ENCODE measurements around the gene CBFA2T3.

CBFA2T3 gene

DNA sequence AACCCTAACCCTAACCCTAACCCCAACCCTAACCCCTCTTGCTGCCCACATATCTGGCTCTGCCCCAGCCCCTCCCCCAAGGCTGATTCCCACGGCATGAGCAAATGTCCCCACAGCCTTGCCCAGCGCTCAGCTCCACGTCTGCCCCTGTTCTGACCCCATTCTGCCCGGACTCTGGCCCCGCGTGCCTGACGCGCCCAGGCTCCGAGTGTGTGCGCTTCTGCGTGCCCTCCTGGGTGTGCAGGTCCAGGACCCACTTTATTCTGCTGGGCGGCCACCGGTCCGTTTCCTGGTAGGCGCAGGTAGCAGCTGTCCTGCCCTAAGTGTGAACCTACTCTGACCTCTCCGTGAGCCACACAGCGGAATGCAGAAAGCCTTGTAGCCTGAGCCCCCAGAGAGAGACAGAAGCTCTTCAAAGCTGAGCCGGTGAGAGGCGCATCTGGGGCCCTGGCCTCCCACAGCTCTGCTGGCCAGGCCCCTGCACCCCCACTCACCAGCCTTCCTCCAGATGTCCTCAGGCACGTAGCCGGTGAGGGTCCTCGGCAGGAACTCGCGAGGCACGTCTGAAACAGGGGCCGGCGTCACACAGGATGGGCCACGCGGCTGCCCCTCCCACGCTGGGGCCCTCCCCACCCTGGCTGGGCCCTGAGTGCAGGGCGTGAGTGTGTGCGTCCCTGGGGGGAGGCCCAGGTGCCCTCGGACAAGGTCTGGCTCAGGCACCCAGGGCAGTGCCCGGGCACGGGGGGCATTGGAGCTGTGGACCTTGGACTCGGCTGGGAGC, 96.6 kb downstream of the CBFA2T3 start:
- in situ Hi-C loops (cut with MboI; ENCODE audit: low sequenced_read_pairs), result no loop called here

GRCh38 chr16:88879788-88880055, 97.3 kb downstream of the CBFA2T3 start:
- in situ Hi-C loops (cut with MboI; ENCODE audit: low sequenced_read_pairs), result no loop called here

DNA sequence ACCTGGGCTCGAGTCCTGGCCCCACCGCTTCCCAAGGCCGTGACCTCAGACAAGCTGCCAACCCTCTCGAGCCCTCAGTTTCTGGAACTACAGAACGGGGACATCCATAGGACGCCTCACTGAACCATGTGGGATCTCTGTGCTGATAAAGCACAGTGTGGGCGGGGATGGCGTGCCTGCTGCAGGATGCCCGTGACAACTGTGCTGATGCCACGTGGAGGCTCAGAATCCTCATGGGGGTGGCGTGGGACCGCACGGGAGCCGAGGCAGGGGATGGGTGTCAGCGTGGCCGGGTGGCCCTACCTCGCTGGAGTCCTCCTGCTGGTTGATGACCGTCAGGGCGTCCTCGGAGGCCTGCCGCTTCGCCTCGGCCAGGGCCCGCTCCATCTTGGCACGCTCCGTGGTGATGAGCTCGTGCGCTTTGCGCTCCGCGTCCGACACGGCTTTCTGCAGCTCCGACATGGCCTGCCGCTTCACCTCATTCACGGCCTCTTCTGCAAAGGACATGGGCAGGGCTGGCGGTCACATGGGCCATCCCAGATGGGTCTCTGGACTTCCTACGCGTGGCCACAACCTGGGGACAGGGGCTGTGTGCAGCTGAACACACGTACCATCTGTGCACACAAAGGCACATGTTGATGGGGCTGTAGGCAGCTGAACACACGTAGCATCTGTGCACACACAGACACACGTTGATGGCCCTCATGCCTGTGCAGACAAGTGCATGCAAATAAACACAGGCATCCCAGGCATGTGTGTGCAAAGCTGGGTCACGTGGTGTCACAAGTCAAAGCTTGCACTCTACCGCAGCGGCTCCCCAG, 97.8 kb downstream of the CBFA2T3 start:
- in situ Hi-C loops (cut with MboI; ENCODE audit: low sequenced_read_pairs), result no loop called here

DNA sequence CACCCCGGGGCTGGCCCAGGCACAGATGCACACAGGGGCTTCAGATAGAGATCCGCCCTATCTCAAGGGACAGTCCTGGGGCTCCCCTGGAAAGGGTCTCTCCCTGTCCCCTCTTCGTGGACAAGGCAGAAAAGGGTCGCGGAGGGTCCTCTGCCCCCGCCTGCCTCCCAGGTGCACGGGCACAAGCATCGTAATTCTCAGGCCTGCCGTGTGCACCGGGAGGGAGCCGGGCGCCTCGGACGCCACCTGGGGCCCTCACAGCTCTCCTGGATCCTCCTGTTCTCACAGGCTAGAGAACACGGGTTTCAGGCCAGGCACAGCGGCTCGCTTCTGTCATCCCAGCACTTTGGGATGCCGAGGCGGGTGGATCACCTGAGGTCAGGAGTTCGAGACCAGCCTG, 98.7 kb downstream of the CBFA2T3 start:
- in situ Hi-C loops (cut with MboI; ENCODE audit: low sequenced_read_pairs), result no loop called here

GRCh38 chr16:88877564-88878289, 99.3 kb downstream of the CBFA2T3 start:
- in situ Hi-C loops (cut with MboI; ENCODE audit: low sequenced_read_pairs), result no loop called here

- in situ Hi-C loops (cut with MboI; ENCODE audit: low sequenced_read_pairs), result no loop called here
These were observed 100.0 kb downstream of the CBFA2T3 start for GRCh38 chr16:88876942-88877526.

DNA sequence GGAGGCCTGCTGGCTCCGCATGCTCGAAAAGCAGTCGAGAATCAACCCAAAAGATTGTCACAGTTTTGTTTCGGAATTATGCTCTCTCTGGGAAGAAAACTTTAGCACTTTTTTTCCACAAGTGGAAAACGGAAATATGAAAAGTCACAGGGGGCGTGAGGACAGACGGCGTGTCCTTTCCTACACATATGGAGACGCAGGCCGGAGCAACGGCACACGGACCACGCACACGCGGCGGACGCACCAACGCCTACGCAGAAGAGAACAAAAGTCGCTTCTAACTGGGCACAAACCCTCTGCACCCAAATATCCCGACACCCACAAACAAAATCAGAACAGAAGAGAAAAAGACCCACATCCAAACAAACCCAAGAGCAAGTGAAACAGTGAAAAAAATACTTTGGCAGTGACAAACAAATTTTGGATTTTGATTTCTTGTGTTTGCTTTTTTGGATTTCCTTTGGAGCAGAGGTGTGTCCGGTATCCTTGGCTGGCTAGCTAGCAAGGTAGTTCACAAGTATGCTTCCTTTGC, 101.2 kb downstream of the CBFA2T3 start:
- in situ Hi-C loops (cut with MboI; ENCODE audit: low sequenced_read_pairs), result no loop called here

DNA sequence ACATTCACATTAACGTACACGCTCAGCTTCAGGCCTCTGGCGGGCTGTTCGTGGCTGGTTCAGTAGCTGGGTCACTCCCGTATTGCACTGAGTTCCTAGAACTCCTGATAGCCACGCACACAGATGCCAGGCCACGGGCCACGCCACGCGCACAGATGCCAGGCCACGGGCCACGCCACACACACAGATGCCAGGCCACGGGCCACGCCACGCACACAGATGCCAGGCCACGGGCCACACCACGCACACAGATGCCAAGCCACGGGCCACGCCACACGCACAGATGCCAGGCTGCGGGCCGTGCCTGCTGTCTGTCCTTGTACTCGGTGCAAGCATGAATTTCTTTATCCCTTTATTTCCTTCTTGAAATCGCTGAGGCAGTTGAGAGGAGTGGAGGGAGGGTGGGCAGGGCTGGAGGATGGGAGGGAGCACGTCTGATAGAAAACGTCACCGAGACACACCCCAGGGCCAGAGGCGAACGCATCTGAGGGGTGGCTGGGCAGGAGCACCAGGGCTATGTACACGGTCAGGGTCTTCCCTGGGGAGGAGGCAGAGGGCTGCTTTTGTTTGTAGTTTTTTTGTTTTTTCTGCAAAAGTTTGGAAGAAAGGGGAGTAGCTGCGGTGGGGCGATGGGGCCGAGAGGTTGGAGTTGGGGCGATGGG, 101.9 kb downstream of the CBFA2T3 start:
- in situ Hi-C loops (cut with MboI; ENCODE audit: low sequenced_read_pairs), result no loop called here

DNA sequence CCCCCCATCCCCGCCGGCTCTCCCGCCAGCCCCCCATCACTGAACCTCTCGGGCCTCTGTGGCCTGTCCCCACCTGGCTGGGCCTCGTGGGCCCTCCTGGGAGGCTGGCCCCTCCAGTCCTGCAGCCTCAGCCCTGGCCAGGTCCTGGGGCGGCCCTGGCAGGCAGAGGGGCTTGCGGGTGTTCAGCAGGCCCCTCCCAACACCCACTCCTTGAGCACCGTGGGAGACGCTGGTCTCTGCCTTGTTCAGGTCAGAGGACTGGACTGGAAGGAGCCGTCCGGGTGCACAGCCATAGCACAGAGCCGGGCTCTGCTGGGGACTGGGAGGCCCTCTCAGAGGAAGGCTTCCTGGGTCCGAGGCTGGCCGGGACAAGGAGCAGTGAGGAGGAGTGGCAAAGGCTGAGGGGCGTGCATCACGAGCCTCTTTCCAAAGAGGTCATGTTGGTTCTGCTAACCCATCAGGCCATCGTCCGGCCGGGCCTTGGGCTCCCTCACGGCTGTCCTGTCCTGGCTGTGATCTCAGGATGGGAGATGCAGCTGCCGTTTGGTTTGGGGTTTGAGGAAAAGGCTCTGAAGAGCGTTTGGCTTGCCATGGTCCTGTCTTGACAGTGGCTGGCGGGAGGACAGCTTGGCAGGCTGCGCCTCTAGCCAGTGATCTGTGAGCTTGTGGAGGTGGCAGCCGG, 104.2 kb downstream of the CBFA2T3 start:
- in situ Hi-C loops (cut with MboI; ENCODE audit: low sequenced_read_pairs), result no loop called here

DNA sequence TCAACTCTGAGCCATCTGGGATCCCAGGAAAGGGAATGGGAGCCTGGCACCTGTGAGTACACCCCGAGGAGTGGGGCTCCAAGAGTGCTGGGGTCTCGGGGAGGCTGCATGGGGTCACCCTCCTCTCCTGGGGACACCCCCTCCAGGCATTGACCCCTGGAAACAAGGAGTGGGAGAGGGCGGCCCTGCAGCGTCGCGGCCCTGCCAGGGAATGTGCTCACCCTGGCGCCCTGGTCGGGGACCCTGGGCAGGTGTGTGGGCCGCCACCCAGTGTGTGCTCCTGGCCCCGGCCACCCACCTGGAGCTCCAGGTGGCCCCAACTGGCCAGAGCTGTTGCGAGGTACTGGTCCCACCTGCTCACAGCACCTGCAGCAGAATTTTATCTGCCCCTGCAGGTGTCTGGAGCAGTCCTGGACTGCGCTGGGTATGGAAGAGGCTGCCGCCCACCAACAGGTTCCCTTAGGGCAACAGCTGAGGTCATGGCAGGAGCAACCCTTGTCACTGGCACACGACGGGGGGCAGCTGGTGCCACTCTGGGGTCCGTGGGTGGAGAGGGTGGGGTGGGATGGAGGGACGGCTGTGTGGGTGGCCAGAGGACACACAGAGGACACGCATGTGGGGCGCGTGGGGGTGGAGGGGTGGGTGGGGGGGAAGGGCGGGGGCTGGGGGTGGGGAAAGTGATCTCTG, 105.1 kb downstream of the CBFA2T3 start:
- in situ Hi-C loops (cut with MboI; ENCODE audit: low sequenced_read_pairs), result no loop called here

GRCh38 chr16:88871349-88871702, 105.7 kb downstream of the CBFA2T3 start:
- in situ Hi-C loops (cut with MboI; ENCODE audit: low sequenced_read_pairs), result no loop called here

DNA sequence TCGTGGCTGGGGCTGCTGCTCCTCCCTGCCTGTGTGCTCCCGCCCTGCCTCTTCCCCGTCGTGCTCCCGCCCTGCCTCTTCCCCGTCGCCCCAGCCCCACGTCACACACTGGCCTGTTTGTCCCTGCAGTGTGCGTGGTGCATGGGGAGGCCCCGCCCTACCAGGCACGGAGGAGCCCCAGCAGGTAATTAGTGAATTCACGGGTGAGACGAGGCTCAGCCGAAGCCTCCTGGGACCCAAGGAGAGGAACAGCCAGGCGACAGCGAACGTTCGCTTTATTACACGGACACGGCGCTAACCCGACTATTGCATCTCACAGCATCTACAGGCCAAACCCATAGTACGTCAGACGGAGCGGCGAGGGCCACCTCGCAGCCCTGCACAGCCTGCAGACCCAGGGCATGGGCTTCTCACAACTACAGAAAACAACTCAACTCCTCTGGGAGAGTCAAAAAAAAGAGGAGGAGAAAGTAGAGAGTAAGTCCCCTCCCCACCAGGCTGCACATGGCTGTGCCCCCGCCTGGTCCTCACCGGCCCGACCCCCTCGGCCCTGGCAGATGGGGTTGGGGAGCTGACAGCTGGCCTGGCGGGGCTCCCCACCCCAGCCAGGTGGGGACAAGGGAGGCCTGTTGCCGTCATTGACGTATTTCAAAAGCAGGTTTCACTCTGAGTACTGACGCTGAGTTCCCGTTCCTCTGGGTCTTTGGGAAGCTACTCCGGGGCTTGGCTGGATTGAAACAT, 106.2 kb downstream of the CBFA2T3 start:
- in situ Hi-C loops (cut with MboI; ENCODE audit: low sequenced_read_pairs), result no loop called here

GRCh38 chr16:88869673-88869980, 107.4 kb downstream of the CBFA2T3 start:
- in situ Hi-C loops (cut with MboI; ENCODE audit: low sequenced_read_pairs), result no loop called here

GRCh38 chr16:88868974-88869672, 107.9 kb downstream of the CBFA2T3 start:
- in situ Hi-C loops (cut with MboI; ENCODE audit: low sequenced_read_pairs), result no loop called here

DNA sequence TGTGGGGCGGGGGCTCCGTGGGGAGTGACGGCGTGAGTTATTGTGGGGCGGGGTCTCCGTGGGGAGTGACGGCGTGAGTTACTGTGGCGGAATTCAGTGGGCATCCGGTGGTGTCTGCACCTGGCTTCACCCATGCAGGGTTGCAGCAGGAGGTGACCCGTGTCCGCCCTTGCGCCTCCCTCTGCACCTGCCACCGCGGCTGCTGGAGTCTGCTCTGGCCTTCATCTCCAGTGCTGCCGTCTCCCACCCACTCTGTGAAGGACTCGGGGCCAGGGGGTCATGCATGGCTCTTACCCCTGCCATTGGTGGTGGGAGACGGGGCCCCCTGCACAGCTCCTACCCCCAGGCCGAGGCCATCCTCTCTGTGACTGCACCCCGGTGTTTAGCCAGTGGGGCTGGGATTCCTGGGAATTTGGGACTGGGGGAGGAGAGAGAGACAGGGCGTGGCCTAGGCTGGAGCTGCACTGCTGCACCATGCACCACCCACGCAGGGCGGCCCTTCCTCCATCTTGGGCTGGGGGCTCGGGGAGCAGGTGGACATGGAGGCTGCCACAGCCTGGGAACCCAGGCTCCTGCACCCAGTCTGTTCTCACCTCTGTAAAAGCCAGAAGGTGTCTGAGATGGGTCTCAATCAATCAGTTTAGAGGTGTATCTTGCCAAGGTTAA, 109.3 kb downstream of the CBFA2T3 start:
- in situ Hi-C loops (cut with MboI; ENCODE audit: low sequenced_read_pairs), result no loop called here

DNA sequence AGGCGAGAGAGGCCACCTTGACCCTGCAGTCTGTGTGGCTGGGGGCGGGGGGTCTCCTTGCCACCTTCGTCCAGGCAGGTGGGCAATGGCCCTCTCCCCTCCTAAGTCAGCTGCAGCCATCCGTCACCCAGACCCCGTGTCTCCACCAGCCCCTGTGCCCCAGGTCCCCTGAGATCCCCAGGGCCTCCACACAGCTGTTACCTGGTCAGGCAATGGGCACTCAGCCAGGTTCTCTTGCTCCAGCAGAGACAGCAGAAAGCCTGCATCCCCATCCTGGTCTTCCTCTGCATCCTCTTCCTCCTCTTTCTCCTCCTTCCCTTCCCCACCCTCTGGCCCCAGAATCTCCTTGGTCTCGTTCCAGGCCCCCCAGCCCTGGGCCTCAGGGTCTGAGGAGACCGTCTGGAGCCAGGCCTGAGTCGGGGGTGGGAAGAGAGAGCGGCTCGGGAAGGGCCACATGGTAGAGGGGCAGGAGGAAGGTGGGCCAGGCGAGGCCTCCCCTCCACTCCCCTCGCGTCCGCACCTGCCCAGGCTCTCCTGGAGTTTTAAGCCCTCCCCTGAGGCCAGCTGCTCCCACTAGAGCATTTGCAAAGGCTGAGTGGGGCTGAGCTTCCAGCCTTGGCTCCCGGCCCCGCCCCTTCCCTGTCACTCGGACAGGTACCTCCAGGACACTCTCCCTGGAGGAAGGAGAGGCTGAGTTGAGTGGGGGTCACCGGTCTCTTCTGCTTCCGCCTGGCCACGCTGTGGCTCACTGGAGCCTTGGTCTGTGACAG, 110.7 kb downstream of the CBFA2T3 start, which contains the start of gene PABPN1L:
TSS of gene PABPN1L (minus strand) at position 510 of the 770 bp plus-strand sequence. CDS start at position 456, 54 bp downstream.
- in situ Hi-C loops (cut with MboI; ENCODE audit: low sequenced_read_pairs), result no loop called here

DNA sequence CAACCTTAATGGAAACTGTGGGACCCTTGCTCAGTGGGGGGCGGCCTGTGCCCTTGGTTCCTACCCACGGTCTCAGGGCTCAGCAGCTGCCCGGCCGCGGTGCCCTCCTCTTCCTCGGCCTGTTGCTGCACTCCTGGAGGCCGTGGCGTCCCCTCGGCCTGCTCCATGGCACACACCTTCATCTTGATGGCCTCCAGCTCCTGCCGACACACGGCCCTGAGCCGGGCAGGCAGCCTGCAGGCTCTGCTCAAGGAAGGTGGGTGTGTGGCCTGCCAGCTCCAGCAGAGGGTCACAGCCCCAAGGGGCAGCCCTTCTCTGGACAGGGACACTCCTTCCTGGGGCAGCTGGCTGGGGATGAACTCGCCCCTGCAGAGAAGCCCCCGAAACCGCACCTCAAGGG, 111.3 kb downstream of the CBFA2T3 start:
- in situ Hi-C loops (cut with MboI; ENCODE audit: low sequenced_read_pairs), result no loop called here
